Thoracic aorta (tissue), 2 donors: ENCODE data around the gene SPATA31C1. TPM values are rescaled to one million over a fixed set of nuclear protein-coding genes. Genes with fewer than 3 reads are reported as not detected.
"Not testable (repeated sequence)": the region's sequence is repeated elsewhere in the genome, so short reads cannot be mapped to it uniquely, and the experiment has no call there.

ENCODE experiments used
- ATAC-seq: fragments of 150-250 bp; one replicate; pipeline ENCODE4 v1.8.0; 2017; ENCODE audit warnings: low read depth; ENCODE audit not compliant: insufficient number of reproducible peaks, low FRiP score
- DNase-seq: peaks from one replicate; pipeline ENCODE4 v3.0.0-alpha.2; 2020; ENCODE audit warnings: low spot score
- H3K27ac ChIP-seq, 2 donors: fragments of 200-600 bp; sonication (generic); 1 replicate in 1 of 2; 2 replicates in 1 of 2; pipeline ENCODE4 v1.5.1; 2016; ENCODE audit warnings: mild to moderate bottlenecking in 2 of 2, moderate library complexity in 2 of 2
- H3K27me3 ChIP-seq: fragments of 200-600 bp; sonication (generic); replicated peaks from 2 replicates; pipeline ENCODE4 v1.6.0; 2016; ENCODE audit warnings: mild to moderate bottlenecking; ENCODE audit not compliant: insufficient read depth
- H3K36me3 ChIP-seq: fragments of 200-600 bp; sonication (generic); one replicate; pipeline ENCODE4 v1.5.1; 2016
- H3K4me1 ChIP-seq, 2 donors: fragments of 200-600 bp; sonication (generic); 1 replicate in 1 of 2; 2 replicates in 1 of 2; pipeline versions ENCODE4 v1.5.1 to v1.6.0; 2016; ENCODE audit warnings: low read depth in 2 of 2, mild to moderate bottlenecking in 1 of 2; ENCODE audit not compliant: control insufficient read depth in 1 of 2
- H3K4me3 ChIP-seq: fragments of 200-600 bp; sonication (generic); 2 replicates; pipeline ENCODE4 v1.5.1; 2016; ENCODE audit warnings: mild to moderate bottlenecking
- H3K9me3 ChIP-seq: fragments of 200-600 bp; sonication (generic); 2 replicates; pipeline ENCODE4 v1.5.1; 2016
- CTCF ChIP-seq: fragments of 200-600 bp; sonication (generic); IDR thresholded peaks from one replicate; pipeline ENCODE4 v1.5.1; 2019; ENCODE audit warnings: antibody characterized with exemption
- total RNA-seq, 2 donors: library from RNA; depleted of rRNA; stranded (reverse); fragments of >200 nt; gene quantifications; one replicate each; pipeline versions ENCODE4 v1.1.0 to v1.2.3, GENCODE V29; 2016

The SPATA31C1 gene
- total RNA-seq, 2 donors from 2014 or later = not detected

DNA sequence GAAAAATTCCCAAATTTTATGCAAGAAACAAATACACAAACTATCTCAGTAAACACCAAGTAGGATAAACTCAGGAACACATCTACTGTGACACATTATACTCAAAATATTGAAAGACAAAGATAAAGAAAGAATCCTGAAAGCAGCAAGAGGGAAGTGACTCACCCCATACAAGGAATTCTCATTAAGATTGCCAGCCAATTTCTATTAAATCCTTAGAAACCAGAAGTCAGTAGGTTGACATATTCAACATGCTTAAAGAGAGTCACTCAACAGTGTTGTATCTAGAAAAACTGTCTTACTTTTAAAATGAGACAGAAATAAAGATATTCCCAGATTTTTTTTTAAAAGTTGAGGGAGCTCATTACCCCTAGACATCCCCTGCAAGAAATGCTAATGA is 19.6 kb upstream of the SPATA31C1 start:
- H3K27ac ChIP-seq = no peak overlapping the region
- H3K27me3 ChIP-seq = no peaks in the 10 kb centered on the region
- H3K9me3 ChIP-seq = no peaks in the 10 kb centered on the region
- DNase-seq (no peak), ATAC-seq (no peak)
- H3K4me1 ChIP-seq = no peaks in the 10 kb centered on the region
- H3K4me3 ChIP-seq = no peak overlapping the region
- no peak for TF ChIP-seq CTCF
- H3K36me3 ChIP-seq = no peaks in the 10 kb centered on the region

DNA sequence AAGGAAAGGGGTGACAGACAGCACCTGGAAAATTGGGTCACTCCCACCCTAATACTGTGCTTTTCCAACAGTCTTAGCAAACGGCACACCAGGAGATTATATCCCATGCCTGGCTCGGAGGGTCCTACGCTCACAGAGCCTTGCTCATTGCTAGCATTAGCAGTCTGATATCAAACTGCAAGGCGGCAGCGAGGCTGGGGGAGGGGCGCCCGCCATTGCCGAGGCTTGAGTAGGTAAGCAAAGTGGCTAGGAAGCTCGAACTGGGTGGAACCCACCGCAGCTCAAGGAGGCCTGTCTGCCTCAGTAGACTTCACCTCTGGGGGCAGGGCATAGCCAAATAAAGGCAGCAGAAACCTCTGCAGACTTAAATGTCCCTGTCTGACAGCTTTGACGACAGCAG is 15.4 kb upstream of the SPATA31C1 start:
- H3K4me1 ChIP-seq, DNase-seq, ATAC-seq, H3K36me3 ChIP-seq, H3K27ac ChIP-seq, H3K9me3 ChIP-seq, H3K27me3 ChIP-seq, H3K4me3 ChIP-seq: not testable (repeated sequence)

DNA sequence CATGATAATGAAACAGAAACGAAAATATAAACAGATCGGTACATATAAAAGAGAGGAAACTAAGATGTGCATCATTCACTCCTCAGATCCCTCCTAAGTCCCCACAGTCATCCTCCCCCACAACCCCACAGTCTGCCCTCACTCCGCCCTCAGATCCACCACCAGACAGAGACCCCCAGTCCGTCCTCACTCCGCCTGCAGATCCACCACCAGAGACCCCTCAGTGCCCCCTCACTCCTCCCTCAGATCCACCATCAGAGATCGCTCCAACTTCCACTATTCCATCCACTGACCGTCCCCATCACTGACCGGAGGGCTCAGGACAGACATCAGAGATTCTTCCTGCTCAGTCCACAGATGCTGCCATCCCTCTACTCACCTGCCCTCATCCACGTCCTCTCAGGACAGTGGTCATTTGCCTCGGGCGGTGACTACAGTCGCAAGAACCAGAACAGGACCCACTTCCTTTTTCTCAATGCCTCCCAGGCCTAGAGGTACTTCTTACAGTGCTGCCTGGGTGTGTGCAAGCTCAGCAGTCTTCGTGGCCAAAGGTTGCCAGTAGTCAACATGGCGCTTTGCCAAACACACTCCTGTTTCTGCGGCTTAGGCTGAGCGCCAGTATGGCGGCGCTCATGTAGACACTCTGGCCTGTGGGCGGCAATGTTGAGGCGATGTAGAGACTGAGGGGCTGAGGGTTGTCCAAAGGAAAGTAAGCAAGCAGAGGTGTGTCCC is 8.3 kb upstream of the SPATA31C1 start:
- TF ChIP-seq CTCF = no peak
- ATAC-seq = no peak

DNA sequence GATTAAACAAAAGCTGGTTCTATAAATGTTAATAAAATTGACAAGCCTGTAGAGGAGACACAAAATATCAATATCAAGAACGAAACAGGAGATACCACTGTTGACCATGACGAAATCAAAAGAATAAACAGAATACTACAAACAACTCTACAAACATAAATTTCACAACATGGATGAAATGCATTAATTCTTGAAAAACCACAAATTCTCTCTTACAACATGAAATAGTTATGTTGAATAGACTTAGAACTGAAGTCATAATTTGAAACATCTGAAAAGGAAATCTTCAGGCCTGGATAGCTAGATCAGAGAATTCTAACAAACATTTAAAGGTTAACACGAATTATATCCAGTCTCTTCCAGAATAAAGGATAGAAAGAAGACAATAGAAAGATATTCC is 6.9 kb upstream of the SPATA31C1 start:
- no peaks in the 10 kb centered on the region for H3K36me3 ChIP-seq
- no peaks in the 10 kb centered on the region for H3K9me3 ChIP-seq
- DNase-seq (no peak), ATAC-seq (no peak)
- H3K4me1 ChIP-seq = no peaks in the 10 kb centered on the region
- TF ChIP-seq CTCF = no peak
- no peak overlapping the region for H3K4me3 ChIP-seq
- H3K27me3 ChIP-seq = no peaks in the 10 kb centered on the region
- H3K27ac ChIP-seq = no peak overlapping the region

More for the DNA sequence above, 8.3 kb upstream of the SPATA31C1 start:
- H3K27me3 ChIP-seq = no peaks in the 10 kb centered on the region
- no peak overlapping the region for H3K27ac ChIP-seq
- no peaks in the 10 kb centered on the region for H3K9me3 ChIP-seq
- no peak for DNase-seq
- no peaks in the 10 kb centered on the region for H3K4me1 ChIP-seq
- H3K4me3 ChIP-seq = no peak overlapping the region
- no peaks in the 10 kb centered on the region for H3K36me3 ChIP-seq

GRCh38 chr9:87919013-87919412 is 1.3 kb downstream of the SPATA31C1 start:
- not testable (repeated sequence) for H3K4me1 ChIP-seq, H3K27ac ChIP-seq, ATAC-seq, H3K9me3 ChIP-seq, H3K36me3 ChIP-seq, H3K4me3 ChIP-seq, DNase-seq, H3K27me3 ChIP-seq

- not testable (repeated sequence) for H3K4me1 ChIP-seq, H3K4me3 ChIP-seq, H3K36me3 ChIP-seq, H3K9me3 ChIP-seq, ATAC-seq, H3K27me3 ChIP-seq, H3K27ac ChIP-seq, DNase-seq
These were observed 3.8 kb downstream of the SPATA31C1 start for GRCh38 chr9:87921561-87921960.

GRCh38 chr9:87923012-87923411 is 5.2 kb downstream of the SPATA31C1 start:
- not testable (repeated sequence) for DNase-seq, H3K4me1 ChIP-seq, H3K27ac ChIP-seq, ATAC-seq, H3K9me3 ChIP-seq, H3K4me3 ChIP-seq, H3K36me3 ChIP-seq, H3K27me3 ChIP-seq

GRCh38 chr9:87924851-87925250 is 7.1 kb downstream of the SPATA31C1 start:
- DNase-seq, ATAC-seq, H3K27me3 ChIP-seq, H3K27ac ChIP-seq, H3K36me3 ChIP-seq, H3K9me3 ChIP-seq, H3K4me3 ChIP-seq, H3K4me1 ChIP-seq: not testable (repeated sequence)

GRCh38 chr9:87929152-87929551 is 11.4 kb downstream of the SPATA31C1 start:
- not testable (repeated sequence) for DNase-seq, H3K27me3 ChIP-seq, H3K4me3 ChIP-seq, H3K27ac ChIP-seq, H3K9me3 ChIP-seq, H3K36me3 ChIP-seq, H3K4me1 ChIP-seq, ATAC-seq

- H3K4me1 ChIP-seq, H3K27me3 ChIP-seq, DNase-seq, ATAC-seq, H3K27ac ChIP-seq, H3K4me3 ChIP-seq, H3K9me3 ChIP-seq, H3K36me3 ChIP-seq: not testable (repeated sequence)
These were observed 16.7 kb downstream of the SPATA31C1 start for GRCh38 chr9:87934444-87934843.
